ENCODE data around the gene ILDR2. TPM values are rescaled to one million over a fixed set of nuclear protein-coding genes. Genes with fewer than 3 reads are reported as not detected.

ILDR2 gene
- polyA plus RNA-seq, 1 of the 3 experiments (the other 2 are of a cell fraction): 0.05 TPM

DNA sequence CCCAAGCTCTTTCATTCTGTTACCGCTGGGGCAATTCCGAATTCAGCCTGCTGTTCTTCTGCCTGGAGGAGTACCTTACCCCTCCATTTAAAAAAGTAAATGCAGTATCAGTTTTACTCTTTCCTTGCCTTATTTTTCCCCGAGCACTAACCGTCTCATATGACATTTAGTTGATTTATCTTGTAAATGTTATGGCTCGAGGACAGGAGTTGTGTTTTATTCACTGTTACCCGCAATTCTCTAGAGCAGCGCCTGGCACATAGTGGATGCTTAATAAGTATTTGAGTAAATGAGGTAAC lies 98.9 kb downstream of the ILDR2 start:
- no peaks in the 10 kb centered on the region; the same call in 1 of the 2 replicates for H4K20me1 ChIP-seq (ENCODE audit: insufficient read depth)
- H3K4me2 ChIP-seq: peak overlapping the region; percentile 92
- H3F3A ChIP-seq (replicated peaks; ENCODE audit: insufficient read depth): no peaks in the 10 kb centered on the region
- H3K27ac ChIP-seq (ENCODE audit: low read depth in 2 of 2, low read length in 1 of 2): peak overlapping the region; percentile 6 to 58; a peak in 2 of 4 replicates
- peak overlapping the region; percentile 70 to 78 for H3K4me3 ChIP-seq (ENCODE audit: low read depth in 2 of 2, low read length in 1 of 2)
- ChIA-PET POLR2A (interaction anchor here (1.1 to 1.8 kb wide), 3 partner anchors 31 to 167 kb away, joined by 4 to 16 read pairs (median 4); partner anchors contain the start of gene POGK), CTCF (interaction anchor here (1.0 to 2.2 kb wide), 5 partner anchors 11 to 183 kb away, joined by 3 to 9 read pairs (median 4); no protein-coding TSS in a partner anchor)
- no peaks in the 10 kb centered on the region for H3K9me2 ChIP-seq
- no peaks in the 10 kb centered on the region for H3K27me3 ChIP-seq (ENCODE audit: insufficient read depth)
- H2AFZ ChIP-seq (ENCODE audit: low read depth): peak overlapping the region; percentile 82
- TF ChIP-seq FOXM1 (IDR thresholded peaks at IDR 0.05; ENCODE audit: low read depth) (no peak), FOXJ3 (CRISPR knock-in tag; IDR thresholded peaks at IDR 0.05) (no peak), NRF1 (IDR thresholded peaks at IDR 0.05; ENCODE audit: low read depth, low read length) (peak; percentile 16; the same call in 1 of the 2 replicates), FOSL2 (IDR thresholded peaks at IDR 0.05; ENCODE audit: borderline replicate concordance, low read depth) (no peak), RAD21 (IDR thresholded peaks at IDR 0.05; ENCODE audit: low read length) (0 out of 2 replicates have a peak, but pooled peaks have one; percentile 10), PBX3 (IDR thresholded peaks at IDR 0.05) (no peak), EZH2phosphoT487 (IDR thresholded peaks at IDR 0.05; ENCODE audit: borderline replicate concordance, low read depth) (no peak)
- TF ChIP-seq, protein P1, sequence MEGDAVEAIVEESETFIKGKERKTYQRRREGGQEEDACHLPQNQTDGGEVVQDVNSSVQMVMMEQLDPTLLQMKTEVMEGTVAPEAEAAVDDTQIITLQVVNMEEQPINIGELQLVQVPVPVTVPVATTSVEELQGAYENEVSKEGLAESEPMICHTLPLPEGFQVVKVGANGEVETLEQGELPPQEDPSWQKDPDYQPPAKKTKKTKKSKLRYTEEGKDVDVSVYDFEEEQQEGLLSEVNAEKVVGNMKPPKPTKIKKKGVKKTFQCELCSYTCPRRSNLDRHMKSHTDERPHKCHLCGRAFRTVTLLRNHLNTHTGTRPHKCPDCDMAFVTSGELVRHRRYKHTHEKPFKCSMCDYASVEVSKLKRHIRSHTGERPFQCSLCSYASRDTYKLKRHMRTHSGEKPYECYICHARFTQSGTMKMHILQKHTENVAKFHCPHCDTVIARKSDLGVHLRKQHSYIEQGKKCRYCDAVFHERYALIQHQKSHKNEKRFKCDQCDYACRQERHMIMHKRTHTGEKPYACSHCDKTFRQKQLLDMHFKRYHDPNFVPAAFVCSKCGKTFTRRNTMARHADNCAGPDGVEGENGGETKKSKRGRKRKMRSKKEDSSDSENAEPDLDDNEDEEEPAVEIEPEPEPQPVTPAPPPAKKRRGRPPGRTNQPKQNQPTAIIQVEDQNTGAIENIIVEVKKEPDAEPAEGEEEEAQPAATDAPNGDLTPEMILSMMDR (IDR thresholded peaks at IDR 0.05): peak; percentile 33
- DNase-seq: no peak
- 1% methylated on average over 7 of the region's 7 CpGs for WGBS (ENCODE audit: low lambda C conversion rate)
- peaks cover 0 to 5% of the 10 kb centered on the region in 2 experiments for H3K36me3 ChIP-seq (replicated peaks in 1 of 2; ENCODE audit: control insufficient read depth in 1 of 2, insufficient read depth in 2 of 2, low read length in 1 of 2)
- H3K79me2 ChIP-seq (ENCODE audit: insufficient read depth): peaks cover 41% of the 10 kb centered on the region
- H3K9ac ChIP-seq: peak overlapping the region; percentile 21; the same call in 1 of the 2 replicates
- H3K4me1 ChIP-seq (ENCODE audit: control insufficient read depth in 1 of 2, insufficient read depth in 2 of 2, low read depth in 1 of 2, low read length in 1 of 2): peaks cover 4 to 5% of the 10 kb centered on the region in 2 experiments; a peak in 3 of 4 replicates
- no peaks in the 10 kb centered on the region for H3K9me3 ChIP-seq

GRCh38 chr1:166875734-166876539 lies 99.4 kb downstream of the ILDR2 start, which contains the start of gene TADA1:
Gene TADA1, minus strand, starts transcription at chr1:166876264. Its CDS starts 31 bp downstream, at chr1:166876233.
- Histone ChIP-seq H3K4me1 (ENCODE audit: control insufficient read depth in 1 of 2, insufficient read depth in 2 of 2, low read depth in 1 of 2, low read length in 1 of 2) (peaks cover 4 to 5% of the 10 kb centered on the region in 2 experiments; a peak in 3 of 4 replicates), H3K4me2 (peak within 1 kb of the TSS; percentile 92), H3K9me2 (no peaks in the 10 kb centered on the region), H3K9ac (peak within 1 kb of the TSS; percentile 84), H3K27ac (ENCODE audit: low read depth in 2 of 2, low read length in 1 of 2) (peak within 1 kb of the TSS; percentile 78 to 94), H3F3A (replicated peaks; ENCODE audit: insufficient read depth) (no peaks in the 10 kb centered on the region), H3K27me3 (ENCODE audit: insufficient read depth) (no peaks in the 10 kb centered on the region), H3K4me3 (ENCODE audit: low read depth in 2 of 2, low read length in 1 of 2) (peak within 1 kb of the TSS; percentile 70 to 78), H2AFZ (ENCODE audit: low read depth) (peak within 1 kb of the TSS; percentile 82), H3K36me3 (replicated peaks in 1 of 2; ENCODE audit: control insufficient read depth in 1 of 2, insufficient read depth in 2 of 2, low read length in 1 of 2) (peaks cover 0 to 5% of the 10 kb centered on the region in 2 experiments), H3K9me3 (no peaks in the 10 kb centered on the region), H4K20me1 (ENCODE audit: insufficient read depth) (no peaks in the 10 kb centered on the region; the same call in 1 of the 2 replicates), H3K79me2 (ENCODE audit: insufficient read depth) (peaks cover 46% of the 10 kb centered on the region)
- under 1% methylated on average over 34 of the region's 84 CpGs for WGBS (ENCODE audit: low lambda C conversion rate)
- CTCF ChIA-PET: interaction anchor here (1.6 to 2.2 kb wide), 3 partner anchors 11 to 34 kb away, joined by 3 to 9 read pairs (median 5); no protein-coding TSS in a partner anchor
- POLR2A ChIA-PET: interaction anchor here (1.1 to 1.8 kb wide), 3 partner anchors 31 to 168 kb away, joined by 4 to 16 read pairs (median 4); partner anchors contain the start of gene POGK
- peak; percentile 95 for DNase-seq
- TF ChIP-seq NFIC (IDR thresholded peaks at IDR 0.05; ENCODE audit: borderline replicate concordance): no peak; the same call in 1 of the 2 replicates
- TF ChIP-seq, protein P2, sequence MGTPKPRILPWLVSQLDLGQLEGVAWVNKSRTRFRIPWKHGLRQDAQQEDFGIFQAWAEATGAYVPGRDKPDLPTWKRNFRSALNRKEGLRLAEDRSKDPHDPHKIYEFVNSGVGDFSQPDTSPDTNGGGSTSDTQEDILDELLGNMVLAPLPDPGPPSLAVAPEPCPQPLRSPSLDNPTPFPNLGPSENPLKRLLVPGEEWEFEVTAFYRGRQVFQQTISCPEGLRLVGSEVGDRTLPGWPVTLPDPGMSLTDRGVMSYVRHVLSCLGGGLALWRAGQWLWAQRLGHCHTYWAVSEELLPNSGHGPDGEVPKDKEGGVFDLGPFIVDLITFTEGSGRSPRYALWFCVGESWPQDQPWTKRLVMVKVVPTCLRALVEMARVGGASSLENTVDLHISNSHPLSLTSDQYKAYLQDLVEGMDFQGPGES (IDR thresholded peaks at IDR 0.05; ENCODE audit: low read depth, low read length): no peak
- no peak; the same call in 1 of the 2 replicates for TF ChIP-seq RAD21 (IDR thresholded peaks at IDR 0.05; ENCODE audit: low read length)
- TF ChIP-seq TEAD4 (IDR thresholded peaks at IDR 0.05; ENCODE audit: borderline replicate concordance, insufficient read depth): no peak
- TF ChIP-seq YY1 (IDR thresholded peaks at IDR 0.05; ENCODE audit: low read depth): peak; percentile 90
- TF ChIP-seq ELF1 (IDR thresholded peaks at IDR 0.05): peak; percentile 62
- TF ChIP-seq TAF1 (IDR thresholded peaks at IDR 0.05; ENCODE audit: borderline replicate concordance, low read depth, low read length): peak; percentile 80
- TF ChIP-seq RXRA (IDR thresholded peaks at IDR 0.05; ENCODE audit: borderline replicate concordance, low read depth): no peak
- TF ChIP-seq FOXJ3 (CRISPR knock-in tag; IDR thresholded peaks at IDR 0.05): no peak
- peak; percentile 21; the same call in 1 of the 2 replicates for TF ChIP-seq TCF12 (IDR thresholded peaks at IDR 0.05)
- TF ChIP-seq CHD2 (IDR thresholded peaks at IDR 0.05; ENCODE audit: low read length, partially characterized antibody): peak; percentile 73
- no peak for TF ChIP-seq MEF2A (IDR thresholded peaks at IDR 0.05; ENCODE audit: borderline replicate concordance, low read depth)
- TF ChIP-seq JUND (IDR thresholded peaks at IDR 0.05): no peak
- TF ChIP-seq POLR2AphosphoS5 (IDR thresholded peaks at IDR 0.05; ENCODE audit: low read depth, low read length): peak; percentile 27; the same call in 1 of the 2 replicates
- TF ChIP-seq FOXM1 (IDR thresholded peaks at IDR 0.05; ENCODE audit: low read depth): no peak
- no peak; a peak in 1 of 4 replicates for TF ChIP-seq EP300 (IDR thresholded peaks at IDR 0.05; ENCODE audit: borderline replicate concordance in 1 of 2, low read depth in 1 of 2, low read length in 1 of 2)
- TF ChIP-seq SMC3 (IDR thresholded peaks at IDR 0.05; ENCODE audit: low read depth, low read length): no peak
- no peak for TF ChIP-seq GATA2 (CRISPR knock-in tag; IDR thresholded peaks at IDR 0.05)
